OCI-LY3 (cell line): ENCODE measurements around the gene FBXO47.
"Not testable (repeated sequence)": the region's sequence is repeated elsewhere in the genome, so short reads cannot be mapped to it uniquely, and the experiment has no call there.

Experiments
- EZH2phosphoT487 ChIP-seq: fragments of 200-600 bp; shearing (Covaris generic); IDR thresholded peaks from 2 replicates; pipeline ENCODE4 v1.6.1; 2018; ENCODE audit warnings: antibody characterized with exemption, mixed run types, low read depth
- TF ChIP-seq, protein P1 (sequence below): fragments of 200-600, 300-600 bp; sonication (generic); IDR thresholded peaks from 2 replicates; pipeline ENCODE4 v1.5.1; 2014; ENCODE audit warnings: antibody characterized with exemption, low read length, low read depth

- TF ChIP-seq, protein P1, sequence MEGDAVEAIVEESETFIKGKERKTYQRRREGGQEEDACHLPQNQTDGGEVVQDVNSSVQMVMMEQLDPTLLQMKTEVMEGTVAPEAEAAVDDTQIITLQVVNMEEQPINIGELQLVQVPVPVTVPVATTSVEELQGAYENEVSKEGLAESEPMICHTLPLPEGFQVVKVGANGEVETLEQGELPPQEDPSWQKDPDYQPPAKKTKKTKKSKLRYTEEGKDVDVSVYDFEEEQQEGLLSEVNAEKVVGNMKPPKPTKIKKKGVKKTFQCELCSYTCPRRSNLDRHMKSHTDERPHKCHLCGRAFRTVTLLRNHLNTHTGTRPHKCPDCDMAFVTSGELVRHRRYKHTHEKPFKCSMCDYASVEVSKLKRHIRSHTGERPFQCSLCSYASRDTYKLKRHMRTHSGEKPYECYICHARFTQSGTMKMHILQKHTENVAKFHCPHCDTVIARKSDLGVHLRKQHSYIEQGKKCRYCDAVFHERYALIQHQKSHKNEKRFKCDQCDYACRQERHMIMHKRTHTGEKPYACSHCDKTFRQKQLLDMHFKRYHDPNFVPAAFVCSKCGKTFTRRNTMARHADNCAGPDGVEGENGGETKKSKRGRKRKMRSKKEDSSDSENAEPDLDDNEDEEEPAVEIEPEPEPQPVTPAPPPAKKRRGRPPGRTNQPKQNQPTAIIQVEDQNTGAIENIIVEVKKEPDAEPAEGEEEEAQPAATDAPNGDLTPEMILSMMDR = not testable (repeated sequence)
- not testable (repeated sequence) for TF ChIP-seq EZH2phosphoT487
Measured at GRCh38 chr17:38911731-38912081, 55.5 kb downstream of the FBXO47 start.
